ENCODE data around the gene ING3. TPM values are rescaled to one million over a fixed set of nuclear protein-coding genes. Genes with fewer than 3 reads are reported as not detected.

The ING3 gene
- total and polyA plus RNA-seq, 2 donors (not counting 3 experiments of a cell fraction or from before 2014, with no cell fraction given): 8.7 to 19.6 TPM

DNA sequence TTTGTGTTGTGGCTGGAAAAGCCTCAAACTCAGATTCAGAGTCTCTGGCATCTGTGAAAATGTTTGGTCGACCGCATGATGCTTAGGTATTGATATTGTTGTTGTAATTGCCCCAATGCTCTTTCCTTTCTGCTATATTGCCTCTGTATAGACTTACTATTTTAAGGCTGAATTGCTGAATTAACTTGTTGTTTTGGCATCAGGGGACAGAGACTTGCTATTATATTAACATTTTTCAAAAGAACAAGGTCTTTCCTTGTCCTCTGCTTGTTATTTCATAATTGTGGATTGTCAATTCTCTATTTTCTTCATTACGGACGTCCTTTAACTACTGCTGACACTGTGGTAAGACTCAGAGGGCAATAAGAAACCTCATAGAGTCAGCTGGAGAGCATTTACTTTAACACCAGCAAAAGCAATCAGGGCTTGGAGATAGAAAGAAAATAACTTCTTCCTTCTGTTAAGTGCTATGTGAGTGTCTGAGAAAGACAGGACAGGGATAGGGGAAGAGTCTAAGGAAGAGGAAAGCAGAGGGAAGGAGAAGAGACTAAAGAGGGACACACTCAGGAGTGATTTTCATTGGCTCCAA is 55.5 kb downstream of the ING3 start:
- Histone ChIP-seq H3K9ac (replicated peaks; ENCODE audit: extremely low read depth, insufficient read depth, low read length) (no peak overlapping the region), H3K9me1 (replicated peaks; ENCODE audit: control insufficient read depth, extremely low read depth, insufficient read depth, low read length) (no peaks in the 10 kb centered on the region), H3K9me3 (replicated peaks; ENCODE audit: control insufficient read depth, insufficient read depth, low read length) (no peaks in the 10 kb centered on the region), H2AFZ (ENCODE audit: low read depth, low read length) (no peak overlapping the region), H3K4me3 (replicated peaks in 1 of 3; ENCODE audit: insufficient read depth in 1 of 3, low read depth in 1 of 3, low read length in 3 of 3) (no peak overlapping the region), H3K36me3 (ENCODE audit: control insufficient read depth in 2 of 2, extremely low read depth in 1 of 2, insufficient read depth in 2 of 2, low read length in 2 of 2) (no peaks in the 10 kb centered on the region), H4K20me1 (replicated peaks; ENCODE audit: control insufficient read depth, extremely low read depth, insufficient read depth, low read length) (no peaks in the 10 kb centered on the region), H3K27me3 (ENCODE audit: control insufficient read depth in 2 of 2, insufficient read depth in 2 of 2, low read length in 2 of 2) (peaks cover 3 to 10% of the 10 kb centered on the region in 2 experiments), H3K4me1 (ENCODE audit: control insufficient read depth, extremely low read depth, insufficient read depth, low read length) (no peaks in the 10 kb centered on the region), H3K27ac (ENCODE audit: insufficient read depth, low read depth, low read length) (no peak overlapping the region), H3K4me2 (ENCODE audit: insufficient read depth, low read length) (no peak overlapping the region), H3K79me2 (ENCODE audit: control insufficient read depth, insufficient read depth, low read length) (no peaks in the 10 kb centered on the region)
- CTCF ChIA-PET: no interaction called here
- no peak for TF ChIP-seq POLR2A (IDR thresholded peaks at IDR 0.05; ENCODE audit: low read depth, low read length)
- intact Hi-C loops (cut with micrococcal nuclease) (no loop called here), dilution Hi-C loops (cut with MboI; ENCODE audit: extremely low pct_ligation_motif_present, low sequenced_read_pairs) (no loop called here)
- POLR2A ChIA-PET: no interaction called here
- FAIRE-seq (no peak), DNase-seq (ENCODE audit: low read depth, low spot score) (no peak)
- BruUV-seq (replicated peaks): no TSS peak

GRCh38 chr7:121006711-121007315 is 56.2 kb downstream of the ING3 start:
- no peaks in the 10 kb centered on the region for H3K79me2 ChIP-seq (ENCODE audit: control insufficient read depth, insufficient read depth, low read length)
- DNase-seq (ENCODE audit: low read depth, low spot score) (peak; percentile 69), FAIRE-seq (peak; percentile 28)
- H3K27me3 ChIP-seq (ENCODE audit: control insufficient read depth in 2 of 2, insufficient read depth in 2 of 2, low read length in 2 of 2): peaks cover 3 to 7% of the 10 kb centered on the region in 2 experiments
- H3K9ac ChIP-seq (replicated peaks; ENCODE audit: extremely low read depth, insufficient read depth, low read length): no peak overlapping the region
- H3K9me3 ChIP-seq (replicated peaks; ENCODE audit: control insufficient read depth, insufficient read depth, low read length): no peaks in the 10 kb centered on the region
- no peak overlapping the region for H3K4me2 ChIP-seq (ENCODE audit: insufficient read depth, low read length)
- H3K4me1 ChIP-seq (ENCODE audit: control insufficient read depth, extremely low read depth, insufficient read depth, low read length): no peaks in the 10 kb centered on the region
- POLR2A ChIA-PET: no interaction called here
- TF ChIP-seq POLR2AphosphoS5 (IDR thresholded peaks at IDR 0.05; ENCODE audit: insufficient read depth, low read depth, low read length) (no peak), CTCF (IDR thresholded peaks at IDR 0.05; ENCODE audit: extremely low read depth in 1 of 2, insufficient read depth in 1 of 2, low read depth in 1 of 2, low read length in 2 of 2) (no peak), JUN (IDR thresholded peaks at IDR 0.05; ENCODE audit: borderline replicate concordance, insufficient read depth, insufficient read length, low read depth) (no peak), MYC (IDR thresholded peaks at IDR 0.05; ENCODE audit: low read depth, low read length) (no peak), MAX (IDR thresholded peaks at IDR 0.05; ENCODE audit: insufficient read depth, insufficient read length) (no peak), GATA2 (IDR thresholded peaks at IDR 0.05; ENCODE audit: insufficient read depth, insufficient read length, low read depth, low read length) (no peak), EZH2 (IDR thresholded peaks at IDR 0.05; ENCODE audit: borderline replicate concordance, low read depth, low read length, severe bottlenecking) (no peak), POLR2A (IDR thresholded peaks at IDR 0.05; ENCODE audit: low read depth, low read length) (no peak), FOS (IDR thresholded peaks at IDR 0.05; ENCODE audit: borderline replicate concordance, insufficient read depth, low read length) (no peak)
- no peaks in the 10 kb centered on the region for H3K9me1 ChIP-seq (replicated peaks; ENCODE audit: control insufficient read depth, extremely low read depth, insufficient read depth, low read length)
- no peak overlapping the region for H3K27ac ChIP-seq (ENCODE audit: insufficient read depth, low read depth, low read length)
- no TSS peak for BruUV-seq (replicated peaks)
- H3K4me3 ChIP-seq (replicated peaks in 1 of 3; ENCODE audit: insufficient read depth in 1 of 3, low read depth in 1 of 3, low read length in 3 of 3): no peak overlapping the region
- intact Hi-C loops (cut with micrococcal nuclease): no loop called here
- no peaks in the 10 kb centered on the region for H4K20me1 ChIP-seq (replicated peaks; ENCODE audit: control insufficient read depth, extremely low read depth, insufficient read depth, low read length)
- dilution Hi-C loops (cut with MboI; ENCODE audit: extremely low pct_ligation_motif_present, low sequenced_read_pairs): no loop called here
- H2AFZ ChIP-seq (ENCODE audit: low read depth, low read length): no peak overlapping the region
- CTCF ChIA-PET: interaction anchor here (1.5 kb wide), 1 partner anchor 10 kb away, joined by 3 read pairs; no protein-coding TSS in a partner anchor
- no peaks in the 10 kb centered on the region for H3K36me3 ChIP-seq (ENCODE audit: control insufficient read depth in 2 of 2, extremely low read depth in 1 of 2, insufficient read depth in 2 of 2, low read length in 2 of 2)
